HepG2 (cell line): ENCODE results near the gene AFTPH. TPM values are rescaled to one million over a fixed set of nuclear protein-coding genes. Genes with fewer than 3 reads are reported as not detected.

Experiments
- ATAC-seq: fragments of 200-7000 bp; cut with Tn5 transposase; 3 replicates; pipeline ENCODE4 v1.9.1; 2020; ENCODE audit warnings: mild to moderate bottlenecking, moderate library complexity
- BruUV-seq: library from RNA; stranded (reverse); fragments of 400-500 nt; replicated peaks from 2 replicates; lab custom pipeline; 2021; lab: Mats Ljungman, UMichigan
- CTCF ChIA-PET: fragments of 300-600 bp; formaldehyde crosslinking; extraction: SDS; loops from one replicate; lab custom pipeline; 2021; ENCODE audit warnings: low total read pairs, inconsistent platforms, low intra/inter-chr PET ratio; lab: Yijun Ruan, JAX
- POLR2A ChIA-PET: fragments of 350-600 bp; sonication (Branson Sonifier 250); formaldehyde crosslinking; loops from one replicate; lab custom pipeline; 2020; ENCODE audit warnings: antibody characterized with exemption, inconsistent platforms; lab: Yijun Ruan, JAX
- DNase-seq: peaks from one replicate; pipeline ENCODE4 v3.0.0-alpha.2; 2015; ENCODE audit warnings: low spot score
- FAIRE-seq: peaks from 3 replicates; lab custom pipeline; 2011; peaks lifted over from hg19 to GRCh38; lab: Jason Lieb, UNC
- H2AFZ ChIP-seq: one replicate; pipeline ENCODE4 v1.6.1; 2011; ENCODE audit warnings: low read length, inconsistent platforms
- H3K27ac ChIP-seq: fragments of 300-600 bp; 3 replicates; pipeline ENCODE4 v1.8.0; 2011; ENCODE audit warnings: mixed run types, mild to moderate bottlenecking, mixed read lengths, low read length, inconsistent platforms; ENCODE audit not compliant: insufficient read depth; ENCODE audit errors: extremely low read length
- H3K27me3 ChIP-seq, 2 experiments: fragments of 200-600 bp in 1 of 2; 2 replicates in 1 of 2; 3 replicates in 1 of 2; pipeline versions ENCODE4 v1.6.0 to v1.8.0; 2011; ENCODE audit warnings: low read length in 2 of 2, mild to moderate bottlenecking in 2 of 2, moderate library complexity in 2 of 2, inconsistent platforms in 1 of 2; ENCODE audit not compliant: insufficient read depth in 2 of 2, control insufficient read depth in 1 of 2
- H3K36me3 ChIP-seq, 2 experiments: fragments of 200-600 bp in 1 of 2; replicated peaks in 1 of 2; 2 replicates in 1 of 2; 3 replicates in 1 of 2; pipeline versions ENCODE4 v1.5.1 to v1.8.0; 2011; ENCODE audit warnings: low read length in 2 of 2, inconsistent platforms in 1 of 2; ENCODE audit not compliant: insufficient read depth in 2 of 2, control insufficient read depth in 1 of 2
- H3K4me1 ChIP-seq: 2 replicates; pipeline ENCODE4 v1.5.1; 2012; ENCODE audit warnings: low read length, inconsistent platforms; ENCODE audit not compliant: insufficient read depth
- H3K4me2 ChIP-seq: 2 replicates; pipeline ENCODE4 v1.6.0; 2011; ENCODE audit warnings: low read depth, low read length, inconsistent platforms
- H3K4me3 ChIP-seq, 3 experiments: fragments of 200-600 bp in 1 of 3; sonication (generic), shearing (Covaris generic) in 1 of 3; replicated peaks in 1 of 3; 2 replicates each; pipeline ENCODE4 v1.5.1; 2011 to 2016; ENCODE audit warnings: low read length in 3 of 3, inconsistent platforms in 2 of 3, low read depth in 2 of 3, mild to moderate bottlenecking in 2 of 3, control low read depth in 1 of 3, mixed read lengths in 1 of 3; ENCODE audit not compliant: insufficient read depth in 1 of 3
- H3K79me2 ChIP-seq: one replicate; pipeline ENCODE4 v1.6.1; 2011; ENCODE audit warnings: low read length, inconsistent platforms; ENCODE audit not compliant: insufficient read depth
- H3K9ac ChIP-seq: 2 replicates; pipeline ENCODE4 v1.6.0; 2011; ENCODE audit warnings: mild to moderate bottlenecking, low read depth, low read length, inconsistent platforms; ENCODE audit not compliant: insufficient read depth
- H3K9me3 ChIP-seq: 2 replicates; pipeline ENCODE4 v1.5.1; 2012; ENCODE audit warnings: mild to moderate bottlenecking, low read length
- H4K20me1 ChIP-seq: 2 replicates; pipeline ENCODE4 v1.6.0; 2011; ENCODE audit warnings: inconsistent platforms, mild to moderate bottlenecking, low read length, moderate library complexity; ENCODE audit not compliant: insufficient read depth
- BHLHE40 ChIP-seq: IDR thresholded peaks from 2 replicates; pipeline ENCODE4 v1.6.1; 2011; ENCODE audit warnings: low read length, improper control_type of control experiment
- GTF2F1 ChIP-seq: fragments of 150-350 bp; IDR thresholded peaks from 2 replicates; pipeline ENCODE4 v1.6.1; 2014; ENCODE audit warnings: low read length
- HDAC2 ChIP-seq: sonication (generic); formaldehyde crosslinking; IDR thresholded peaks from 2 replicates; pipeline ENCODE4 v1.4.0; 2020; ENCODE audit warnings: missing genetic modification reagents
- HDAC6 ChIP-seq: fragments of 200-600 bp; sonication (generic); IDR thresholded peaks from 2 replicates; pipeline ENCODE4 v1.7.0; 2017; ENCODE audit warnings: mild to moderate bottlenecking, antibody characterized with exemption, low read length, low read depth
- SCMH1 ChIP-seq: sonication (generic); formaldehyde crosslinking; IDR thresholded peaks from 2 replicates; pipeline ENCODE4 v1.9.0; 2021; ENCODE audit warnings: missing genetic modification reagents, mild to moderate bottlenecking, borderline replicate concordance
- U2AF1 ChIP-seq: fragments of 200-400 bp; formaldehyde crosslinking; optimal IDR thresholded peaks from 2 replicates; pipeline ENCODE3; 2017; ENCODE audit warnings: mild to moderate bottlenecking, low read depth, low read length
- ZC3H13 ChIP-seq: sonication (generic); formaldehyde crosslinking; IDR thresholded peaks from 2 replicates; pipeline ENCODE4 v1.8.1; 2023; ENCODE audit warnings: mild to moderate bottlenecking, missing genetic modification reagents, moderate library complexity
- ZNF121 ChIP-seq: sonication (generic); formaldehyde crosslinking; IDR thresholded peaks from 2 replicates; pipeline ENCODE4 v1.5.0; 2020; ENCODE audit warnings: mild to moderate bottlenecking, missing genetic modification reagents
- WGBS: methylation state at CpG from one replicate; pipeline ENCODE4 v1.1.6; 2017; ENCODE audit warnings: low lambda C conversion rate; 5-methylcytosine and 5-hydroxymethylcytosine counted together
- in situ Hi-C: cut with HindIII; loops from 2 replicates; pipeline ENCODE4 v1.10.0; 2017; ENCODE audit warnings: low pct_unique_long_range_greater_than_20kb; ENCODE audit not compliant: extremely low pct_ligation_motif_present
- intact Hi-C: fragments of 100-400 bp; cut with micrococcal nuclease; formaldehyde crosslinking; loops from one replicate; pipeline ENCODE4 v1.10.0; 2022; ENCODE audit not compliant: unreplicated experiment
- polyA plus RNA-seq, 8 experiments: library from polyadenylated mRNA; depleted of rRNA in 3 of 8; stranded (reverse) in 7 of 8; unstranded in 1 of 8; fragments of >200 nt; fragmentation: Illumina TruSeq in 4 of 8; extraction: Trizol in 4 of 8; gene quantifications; 2 replicates each; pipeline versions ENCODE4 v1.2.1 to v1.2.3, GENCODE V29; 2011 to 2016; ENCODE audit warnings: low read depth in 4 of 8, missing spikeins in 1 of 8, mixed read lengths in 1 of 8; ENCODE audit not compliant: insufficient read depth in 1 of 8
- total RNA-seq, 5 experiments: library from RNA; depleted of rRNA; stranded (reverse); fragments of >200 nt; fragmentation: Illumina TruSeq; extraction: Trizol; gene quantifications; 2 replicates each; pipeline ENCODE4 v1.2.3, GENCODE V29; 2016; ENCODE audit warnings: low read depth in 1 of 5
- TF ChIP-seq, protein P1 (sequence below): sonication (generic); formaldehyde crosslinking; IDR thresholded peaks from 2 replicates; pipeline ENCODE4; 2020; ENCODE audit warnings: missing genetic modification reagents, mild to moderate bottlenecking, borderline replicate concordance
- TF ChIP-seq, protein P2 (sequence below): sonication (generic); formaldehyde crosslinking; IDR thresholded peaks from 2 replicates; pipeline ENCODE4 v1.5.0; 2020; ENCODE audit warnings: mild to moderate bottlenecking, missing genetic modification reagents, borderline replicate concordance

AFTPH gene
- total and polyA plus RNA-seq, 2 of the 13 experiments (the other 11 are each of a cell fraction or from before 2014, with no cell fraction given) = 27.5 to 36.8 TPM

DNA sequence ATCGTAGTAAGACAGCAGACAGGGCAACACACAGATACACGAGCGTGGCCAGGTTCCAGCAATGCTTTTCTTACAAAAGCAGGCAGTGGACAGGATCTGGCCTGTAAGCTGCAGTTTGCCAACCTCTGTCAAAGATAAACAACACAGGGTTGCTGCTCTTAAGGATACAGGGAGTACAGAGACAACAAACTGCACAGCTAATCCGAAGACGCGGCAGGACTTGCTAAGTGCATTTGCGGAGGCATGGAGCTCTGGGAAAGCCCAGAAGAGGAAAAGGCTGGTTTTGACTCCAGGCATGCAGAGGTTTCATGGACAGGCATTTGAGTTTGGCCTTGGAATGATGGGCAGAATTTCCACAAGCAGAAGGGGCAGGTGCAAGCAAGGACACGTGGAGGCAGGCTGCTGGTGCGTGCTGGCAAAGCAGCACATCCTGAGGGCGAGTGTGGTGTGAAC is 105.2 kb downstream of the AFTPH start:
- no TSS peak for BruUV-seq
- 78% methylated on average over 10 of the region's 10 CpGs for WGBS
- peaks cover 35% of the 10 kb centered on the region for H4K20me1 ChIP-seq
- H3K27me3 ChIP-seq = no peaks in the 10 kb centered on the region
- POLR2A ChIA-PET = interaction anchor here (1.0 to 3.7 kb wide), 3 partner anchors 22 to 121 kb away, joined by 3 to 15 read pairs (median 7); partner anchors contain the start of gene SERTAD2
- ATAC-seq (no peak), FAIRE-seq (no peak), DNase-seq (no peak)
- in situ Hi-C loops (no loop called here), intact Hi-C loops (no loop called here)
- no peak overlapping the region for H3K4me3 ChIP-seq
- peaks cover 10% of the 10 kb centered on the region for H3K79me2 ChIP-seq
- no peak overlapping the region for H2AFZ ChIP-seq
- peaks cover 15 to 30% of the 10 kb centered on the region in 2 experiments for H3K36me3 ChIP-seq
- H3K4me2 ChIP-seq = no peak overlapping the region
- H3K9me3 ChIP-seq = no peaks in the 10 kb centered on the region
- H3K27ac ChIP-seq = no peak overlapping the region
- TF ChIP-seq ZC3H13 (CRISPR knock-in tag) = peak; percentile 67; the same call in 1 of the 2 replicates
- TF ChIP-seq ZNF121 = 0 out of 2 replicates have a peak, but pooled peaks have one; percentile 0
- no peak for TF ChIP-seq BHLHE40
- TF ChIP-seq, all 625 proteins: peak for 2
- H3K4me1 ChIP-seq = peaks cover 41% of the 10 kb centered on the region
- H3K9ac ChIP-seq = no peak overlapping the region
- CTCF ChIA-PET = no interaction called here

DNA sequence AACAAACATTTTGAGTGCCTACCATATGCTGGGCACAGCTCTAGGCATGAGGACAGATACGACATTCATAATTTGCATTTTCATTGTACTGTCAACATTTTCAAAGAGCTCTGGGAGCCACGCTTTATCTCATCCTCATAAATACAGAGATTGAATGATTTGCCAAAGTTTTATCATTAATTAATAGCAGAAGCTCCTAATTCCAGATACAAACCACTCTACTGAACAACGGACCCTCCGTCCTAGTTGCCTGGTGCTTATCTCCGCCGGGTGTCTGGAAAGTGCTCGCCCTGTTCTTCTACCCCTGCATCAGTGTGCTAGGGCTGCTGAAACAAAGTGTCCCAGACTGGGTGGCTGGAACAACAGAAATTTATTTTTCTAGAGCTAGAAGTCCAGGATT is 105.7 kb downstream of the AFTPH start:
- CTCF ChIA-PET = no interaction called here
- Histone ChIP-seq H3K9ac (no peak overlapping the region), H3K36me3 (peaks cover 19 to 35% of the 10 kb centered on the region in 2 experiments), H3K9me3 (no peaks in the 10 kb centered on the region), H4K20me1 (peaks cover 40% of the 10 kb centered on the region), H3K4me2 (no peak overlapping the region), H3K27ac (no peak overlapping the region), H3K4me1 (peaks cover 46% of the 10 kb centered on the region), H3K79me2 (peaks cover 12% of the 10 kb centered on the region), H3K27me3 (no peaks in the 10 kb centered on the region), H3K4me3 (no peak overlapping the region), H2AFZ (no peak overlapping the region)
- in situ Hi-C loops (loop anchor here (10.0 kb wide), 1 partner anchor 295 kb away; no protein-coding TSS in a partner anchor), intact Hi-C loops (no loop called here)
- ATAC-seq (no peak), DNase-seq (no peak), FAIRE-seq (no peak)
- POLR2A ChIA-PET = interaction anchor here (1.7 to 3.7 kb wide), 2 partner anchors 23 to 24 kb away, joined by 7 to 15 read pairs; partner anchors contain the start of gene SERTAD2
- WGBS = 96% methylated on average over 7 of the region's 7 CpGs
- BruUV-seq = no TSS peak
- TF ChIP-seq, protein P1, sequence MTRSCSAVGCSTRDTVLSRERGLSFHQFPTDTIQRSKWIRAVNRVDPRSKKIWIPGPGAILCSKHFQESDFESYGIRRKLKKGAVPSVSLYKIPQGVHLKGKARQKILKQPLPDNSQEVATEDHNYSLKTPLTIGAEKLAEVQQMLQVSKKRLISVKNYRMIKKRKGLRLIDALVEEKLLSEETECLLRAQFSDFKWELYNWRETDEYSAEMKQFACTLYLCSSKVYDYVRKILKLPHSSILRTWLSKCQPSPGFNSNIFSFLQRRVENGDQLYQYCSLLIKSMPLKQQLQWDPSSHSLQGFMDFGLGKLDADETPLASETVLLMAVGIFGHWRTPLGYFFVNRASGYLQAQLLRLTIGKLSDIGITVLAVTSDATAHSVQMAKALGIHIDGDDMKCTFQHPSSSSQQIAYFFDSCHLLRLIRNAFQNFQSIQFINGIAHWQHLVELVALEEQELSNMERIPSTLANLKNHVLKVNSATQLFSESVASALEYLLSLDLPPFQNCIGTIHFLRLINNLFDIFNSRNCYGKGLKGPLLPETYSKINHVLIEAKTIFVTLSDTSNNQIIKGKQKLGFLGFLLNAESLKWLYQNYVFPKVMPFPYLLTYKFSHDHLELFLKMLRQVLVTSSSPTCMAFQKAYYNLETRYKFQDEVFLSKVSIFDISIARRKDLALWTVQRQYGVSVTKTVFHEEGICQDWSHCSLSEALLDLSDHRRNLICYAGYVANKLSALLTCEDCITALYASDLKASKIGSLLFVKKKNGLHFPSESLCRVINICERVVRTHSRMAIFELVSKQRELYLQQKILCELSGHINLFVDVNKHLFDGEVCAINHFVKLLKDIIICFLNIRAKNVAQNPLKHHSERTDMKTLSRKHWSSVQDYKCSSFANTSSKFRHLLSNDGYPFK (CRISPR knock-in tag) = no peak
- TF ChIP-seq GTF2F1 = no peak
- TF ChIP-seq, protein P2, sequence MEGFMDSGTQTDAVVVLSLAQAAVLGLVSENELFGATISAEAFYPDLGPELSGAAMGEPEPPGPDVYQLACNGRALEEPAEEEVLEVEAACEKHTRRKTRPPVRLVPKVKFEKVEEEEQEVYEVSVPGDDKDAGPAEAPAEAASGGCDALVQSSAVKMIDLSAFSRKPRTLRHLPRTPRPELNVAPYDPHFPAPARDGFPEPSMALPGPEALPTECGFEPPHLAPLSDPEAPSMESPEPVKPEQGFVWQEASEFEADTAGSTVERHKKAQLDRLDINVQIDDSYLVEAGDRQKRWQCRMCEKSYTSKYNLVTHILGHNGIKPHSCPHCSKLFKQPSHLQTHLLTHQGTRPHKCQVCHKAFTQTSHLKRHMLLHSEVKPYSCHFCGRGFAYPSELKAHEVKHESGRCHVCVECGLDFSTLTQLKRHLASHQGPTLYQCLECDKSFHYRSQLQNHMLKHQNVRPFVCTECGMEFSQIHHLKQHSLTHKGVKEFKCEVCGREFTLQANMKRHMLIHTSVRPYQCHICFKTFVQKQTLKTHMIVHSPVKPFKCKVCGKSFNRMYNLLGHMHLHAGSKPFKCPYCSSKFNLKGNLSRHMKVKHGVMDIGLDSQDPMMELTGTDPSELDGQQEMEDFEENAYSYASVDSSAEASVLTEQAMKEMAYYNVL (CRISPR knock-in tag) = no peak
- TF ChIP-seq SCMH1 (CRISPR knock-in tag) = no peak
- TF ChIP-seq HDAC2 (CRISPR knock-in tag) = no peak
- TF ChIP-seq HDAC6 = no peak
- no peak for TF ChIP-seq U2AF1
